Liver (tissue), 9 donors: ENCODE results near the gene ORAI2. TPM values are rescaled to one million over a fixed set of nuclear protein-coding genes. Genes with fewer than 3 reads are reported as not detected.

Experiments used
- DNase-seq: peaks from one replicate; pipeline ENCODE4 v3.0.0-alpha.2; 2017; ENCODE audit warnings: low spot score
- H3K27ac ChIP-seq, 2 donors: one replicate each; pipeline ENCODE4 v1.7.0; 2013; ENCODE audit warnings: inconsistent platforms in 2 of 2, low read length in 2 of 2, control low read depth in 1 of 2, low read depth in 1 of 2, mild to moderate bottlenecking in 1 of 2
- H3K27me3 ChIP-seq, 4 donors: one replicate each; pipeline versions ENCODE4 v1.6.1 to v1.7.0; 2013; ENCODE audit warnings: low read length in 3 of 4, inconsistent platforms in 1 of 4, mild to moderate bottlenecking in 1 of 4, moderate library complexity in 1 of 4; ENCODE audit not compliant: control insufficient read depth in 4 of 4, insufficient read depth in 4 of 4
- H3K36me3 ChIP-seq, 4 donors: one replicate each; pipeline versions ENCODE4 v1.6.1 to v1.7.0; 2013; ENCODE audit warnings: low read length in 3 of 4, mild to moderate bottlenecking in 3 of 4, low read depth in 1 of 4, moderate library complexity in 1 of 4; ENCODE audit not compliant: control insufficient read depth in 4 of 4, insufficient read depth in 3 of 4
- H3K4me1 ChIP-seq, 4 donors: one replicate each; pipeline versions ENCODE4 v1.6.1 to v1.7.0; 2013; ENCODE audit warnings: low read length in 3 of 4, mild to moderate bottlenecking in 3 of 4, moderate library complexity in 1 of 4; ENCODE audit not compliant: control insufficient read depth in 4 of 4, insufficient read depth in 4 of 4
- H3K4me3 ChIP-seq, 3 donors: one replicate each; pipeline versions ENCODE4 v1.6.1 to v1.7.0; 2013; ENCODE audit warnings: low read length in 3 of 3, control low read depth in 1 of 3, low read depth in 1 of 3, mild to moderate bottlenecking in 1 of 3
- H3K9ac ChIP-seq, 2 donors: one replicate each; pipeline ENCODE4 v1.7.0; 2013; ENCODE audit warnings: low read length in 2 of 2, mild to moderate bottlenecking in 2 of 2, moderate library complexity in 2 of 2, control low read depth in 1 of 2, low read depth in 1 of 2
- H3K9me3 ChIP-seq, 4 donors: one replicate each; pipeline versions ENCODE4 v1.6.1 to v1.7.0; 2013; ENCODE audit warnings: low read length in 3 of 4; ENCODE audit not compliant: control insufficient read depth in 4 of 4
- ATF3 ChIP-seq: IDR thresholded peaks from 2 replicates; pipeline ENCODE4 v1.6.1; 2016; ENCODE audit warnings: antibody characterized with exemption
- CTCF ChIP-seq: fragments of 150-350 bp; IDR thresholded peaks from 2 replicates; pipeline ENCODE4 v1.5.1; 2017; ENCODE audit warnings: improper control_type of control experiment, low read depth, low read length; ENCODE audit not compliant: missing input control
- EGR1 ChIP-seq, 2 donors: IDR thresholded peaks; 2 replicates each; pipeline ENCODE4 v1.6.1; 2016 to 2018; ENCODE audit warnings: antibody characterized with exemption in 2 of 2, low read depth in 2 of 2
- FOXA2 ChIP-seq: IDR thresholded peaks from 2 replicates; pipeline ENCODE4 v1.6.1; 2016; ENCODE audit warnings: antibody characterized with exemption
- GABPA ChIP-seq, 2 donors: IDR thresholded peaks in 1 of 2; conservative IDR thresholded peaks in 1 of 2; 2 replicates each; pipeline ENCODE4 v1.6.1; 2016; ENCODE audit warnings: antibody characterized with exemption in 2 of 2, mild to moderate bottlenecking in 1 of 2, moderate library complexity in 1 of 2
- HNF4A ChIP-seq, 2 donors: conservative IDR thresholded peaks; 2 replicates each; pipeline ENCODE4 v1.6.1; 2016; ENCODE audit warnings: antibody characterized with exemption in 2 of 2, mild to moderate bottlenecking in 2 of 2
- HNF4G ChIP-seq: IDR thresholded peaks from 2 replicates; pipeline ENCODE4 v1.6.1; 2016; ENCODE audit warnings: antibody characterized with exemption
- NR2F2 ChIP-seq: IDR thresholded peaks from 2 replicates; pipeline ENCODE4 v1.6.1; 2016; ENCODE audit warnings: antibody characterized with exemption
- RAD21 ChIP-seq, 2 donors: IDR thresholded peaks; 2 replicates each; pipeline ENCODE4 v1.6.1; 2016; ENCODE audit warnings: antibody characterized with exemption in 2 of 2, mild to moderate bottlenecking in 2 of 2
- REST ChIP-seq: IDR thresholded peaks from 2 replicates; pipeline ENCODE4 v1.6.1; 2016; ENCODE audit warnings: antibody characterized with exemption, mild to moderate bottlenecking
- SP1 ChIP-seq: IDR thresholded peaks from 2 replicates; pipeline ENCODE4 v1.6.1; 2018; ENCODE audit warnings: antibody characterized with exemption, mild to moderate bottlenecking
- YY1 ChIP-seq: IDR thresholded peaks from 2 replicates; pipeline ENCODE4 v1.6.1; 2016; ENCODE audit warnings: antibody characterized with exemption, mild to moderate bottlenecking
- WGBS: extraction: QIAGEN DNeasy Blood & Tissue Kit; methylation state at CpG from one replicate; pipeline ENCODE4 v1.1.7; 2013; 5-methylcytosine and 5-hydroxymethylcytosine counted together
- polyA plus RNA-seq, 2 donors: library from polyadenylated mRNA; stranded (reverse) in 1 of 2; unstranded in 1 of 2; fragments of 200-250 nt in 1 of 2; fragments of >200 nt in 1 of 2; fragmentation: Nextera tagmentation in 1 of 2; extraction: Ambion mirVana in 1 of 2; gene quantifications; one replicate each; pipeline versions ENCODE4 v1.2.1 to v1.2.3, GENCODE V29; 2013 to 2015
- total RNA-seq, 2 donors: library from RNA; depleted of rRNA; stranded (reverse); fragments of >200 nt; gene quantifications; one replicate each; pipeline ENCODE4 v1.2.3, GENCODE V29; 2014
- donor health status: healthy.
- donor health status: healthy.
- donor health status: healthy.
- donor health status: healthy.
- donor health status: healthy.

The ORAI2 gene
- total and polyA plus RNA-seq, 4 donors, result 1.3 to 10.3 (median 4.8) TPM

- WGBS, result 89% methylated on average over 8 of the region's 8 CpGs
Measured at GRCh38 chr7:102460467-102460866, 27.1 kb downstream of the ORAI2 start.

More at GRCh38 chr7:102460467-102460866, 27.1 kb downstream of the ORAI2 start:
- Histone ChIP-seq H3K9me3 (no peaks in the 10 kb centered on the region), H3K27me3 (no peaks in the 10 kb centered on the region), H3K4me3 (no peak overlapping the region), H3K9ac (no peak overlapping the region), H3K4me1 (peaks cover 3 to 14% (median 10%) of the 10 kb centered on the region in 4 donors), H3K27ac (no peak overlapping the region), H3K36me3 (peaks cover 6 to 32% (median 8%) of the 10 kb centered on the region in 4 donors)
- DNase-seq, result no peak
- no peak for TF ChIP-seq NR2F2
- TF ChIP-seq EGR1 (IDR thresholded peaks at IDR 0.05; ENCODE audit: low read depth in 2 of 2), result no peak
- no peak for TF ChIP-seq GABPA (IDR thresholded peaks at IDR 0.05 in 1 of 2, conservative IDR thresholded peaks at IDR 0.05 in 1 of 2)
- no peak for TF ChIP-seq HNF4G
- TF ChIP-seq FOXA2, result no peak
- TF ChIP-seq HNF4A (conservative IDR thresholded peaks at IDR 0.05), result no peak
- TF ChIP-seq YY1, result no peak
- TF ChIP-seq SP1, result no peak
- no peak for TF ChIP-seq ATF3
- TF ChIP-seq REST, result no peak
- no peak for TF ChIP-seq CTCF
- TF ChIP-seq RAD21 (IDR thresholded peaks at IDR 0.05), result no peak
